GM18498 (cell line): ENCODE results near the gene KLRK1.
A peak's percentile ranks its signal among the peaks of the same experiment; 100 is the strongest.
"Not testable (repeated sequence)": the region's sequence is repeated elsewhere in the genome, so short reads cannot be mapped to it uniquely, and the experiment has no call there.

Source experiments
- ATAC-seq: cut with Tn5 transposase; IDR thresholded peaks from one replicate; pipeline ENCODE4 v1.9.1; 2021; ENCODE audit warnings: mild to moderate bottlenecking, moderate library complexity; ENCODE audit not compliant: unreplicated experiment

Gene KLRK1

GRCh38 chr12:10389904-10390303 lies at the start of gene KLRK1:
KLRK1 (minus strand) TSS chr12:10390041; CDS start chr12:10388810, 1,231 bp downstream.
- ATAC-seq = no peak

GRCh38 chr12:10437601-10438000 lies 47.8 kb upstream of the KLRK1 start:
- ATAC-seq = not testable (repeated sequence)

DNA sequence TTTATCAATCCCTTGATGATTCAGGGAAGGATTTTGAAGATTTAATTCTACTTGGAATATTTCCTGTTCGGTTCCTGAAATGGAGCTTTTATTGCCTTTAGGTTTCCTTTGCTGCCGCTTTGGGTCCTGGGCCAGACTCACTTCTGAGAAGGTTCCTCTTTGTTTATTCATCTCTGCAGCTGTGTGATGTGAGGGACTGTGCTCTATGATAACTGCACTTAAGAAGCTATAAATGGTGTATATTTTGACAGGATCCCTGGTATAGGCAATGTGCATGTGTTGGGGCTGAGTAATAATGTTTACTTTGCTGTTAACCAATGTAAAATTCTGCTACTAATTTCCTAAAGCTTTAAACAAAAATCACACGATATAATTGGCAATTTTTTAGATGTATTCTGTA lies 46.0 kb upstream of the KLRK1 start, which contains the start of gene KLRC2:
TSS of gene KLRC2 (minus strand) at position 195 of the 400 bp plus-strand sequence. CDS start at position 171, 24 bp downstream.
- not testable (repeated sequence) for ATAC-seq

DNA sequence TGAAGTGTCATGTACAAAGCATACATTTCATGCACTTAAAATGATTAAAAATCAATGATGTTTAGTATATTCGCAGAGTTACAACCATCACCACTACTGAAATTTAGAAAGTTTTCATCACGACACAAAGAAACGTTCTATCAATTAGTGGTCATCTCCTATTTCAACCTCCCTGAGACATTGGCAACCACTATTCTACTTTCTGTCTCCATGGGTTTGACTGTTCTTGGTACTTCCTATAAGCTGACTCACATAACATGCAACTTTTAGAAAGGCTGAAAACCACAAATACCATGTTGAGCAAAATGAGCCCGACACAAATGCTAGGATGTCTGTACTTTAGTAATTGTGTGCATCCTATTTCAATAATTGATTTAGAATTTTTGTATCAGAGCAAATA lies 40.8 kb upstream of the KLRK1 start:
- ATAC-seq = not testable (repeated sequence)

- not testable (repeated sequence) for ATAC-seq
These were observed 36.1 kb upstream of the KLRK1 start for GRCh38 chr12:10425938-10426337.

DNA sequence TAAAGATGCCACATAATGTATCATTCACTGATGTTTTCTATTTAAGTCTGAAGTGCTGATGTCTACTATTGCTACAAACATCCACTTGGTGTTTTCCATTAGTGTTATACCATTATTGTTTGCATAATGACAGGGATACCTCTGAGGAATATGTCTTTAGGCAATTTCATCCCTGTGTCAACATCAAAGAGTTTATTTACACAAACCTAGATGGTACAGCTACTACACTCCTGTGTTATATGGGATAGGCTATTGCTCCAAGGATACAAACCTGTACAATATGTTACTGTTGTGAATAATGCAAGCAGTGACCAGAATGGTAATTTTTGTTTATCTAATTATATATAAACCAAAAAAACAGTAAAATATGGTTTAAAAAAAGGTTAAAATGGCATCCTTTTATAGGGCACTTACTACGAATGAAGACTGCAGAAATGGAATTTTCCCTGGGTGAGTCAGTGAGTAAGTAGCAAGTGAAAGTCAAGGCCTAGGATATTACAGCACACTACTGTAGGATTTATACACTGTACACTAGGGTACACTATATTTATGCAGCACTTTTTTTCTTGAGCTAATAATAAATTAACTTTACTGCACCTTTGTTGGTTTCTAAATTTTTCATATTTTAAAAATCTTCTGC lies 34.5 kb upstream of the KLRK1 start:
- ATAC-seq = not testable (repeated sequence)

GRCh38 chr12:10422159-10422558 lies 32.3 kb upstream of the KLRK1 start:
- not testable (repeated sequence) for ATAC-seq

GRCh38 chr12:10420334-10420733 lies 30.5 kb upstream of the KLRK1 start, which contains the start of gene KLRC3:
KLRC3 (minus strand) TSS chr12:10420595; CDS start chr12:10420550, 45 bp downstream.
- ATAC-seq = not testable (repeated sequence)

- no peak for ATAC-seq
These were observed 19.6 kb upstream of the KLRK1 start, which contains the start of gene KLRC4 for GRCh38 chr12:10409392-10409791. KLRC4 (minus strand) TSS chr12:10409757; CDS start chr12:10409575, 182 bp downstream.

- ATAC-seq = no peak
These were observed 19.0 kb upstream of the KLRK1 start for GRCh38 chr12:10408842-10409241.

DNA sequence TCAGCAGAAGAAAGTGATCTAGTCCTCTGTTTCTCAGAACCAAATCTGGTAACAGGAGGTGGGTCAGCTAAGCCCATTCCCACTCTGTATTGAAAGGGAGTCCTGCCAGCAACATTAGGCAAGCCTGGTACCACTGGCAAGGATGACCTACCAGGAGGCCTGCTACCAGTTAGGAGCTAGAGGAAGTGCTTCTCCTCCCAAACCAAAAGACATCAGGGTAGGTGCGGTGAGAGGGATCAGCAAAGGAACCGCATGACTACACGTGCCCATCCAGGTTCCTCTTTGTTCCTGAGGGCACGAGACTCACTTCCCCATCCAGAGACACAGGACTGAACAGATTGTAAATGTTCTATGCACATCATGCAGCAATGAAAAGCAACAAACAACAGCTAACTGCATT lies 16.9 kb upstream of the KLRK1 start:
- ATAC-seq = no peak

- ATAC-seq = no peak
These were observed 15.5 kb upstream of the KLRK1 start for GRCh38 chr12:10405294-10405693.

- ATAC-seq = no peak
These were observed 15.0 kb upstream of the KLRK1 start for GRCh38 chr12:10404798-10405197.

DNA sequence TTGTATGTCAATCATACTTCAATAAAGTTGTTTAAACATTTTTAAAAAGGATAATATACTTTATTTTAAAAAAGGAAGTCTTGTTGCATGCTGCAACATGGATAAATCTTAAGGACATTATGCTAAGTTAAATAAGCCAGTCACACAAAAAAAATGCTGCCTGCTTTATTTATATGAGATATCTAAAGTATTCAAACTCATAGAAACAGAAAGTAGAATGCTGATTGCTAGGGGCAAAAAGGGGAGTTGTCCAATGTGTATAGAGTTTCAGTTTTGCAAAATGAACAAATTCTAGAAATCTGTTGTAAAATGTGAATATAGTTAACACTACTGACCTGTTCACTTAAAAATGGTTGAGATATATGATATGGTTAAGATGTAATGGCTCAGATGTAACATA lies 11.0 kb upstream of the KLRK1 start:
- no peak for ATAC-seq

- no peak for ATAC-seq
These were observed 8.3 kb upstream of the KLRK1 start for GRCh38 chr12:10398168-10398567.

GRCh38 chr12:10397296-10397695 lies 7.5 kb upstream of the KLRK1 start:
- ATAC-seq = no peak

DNA sequence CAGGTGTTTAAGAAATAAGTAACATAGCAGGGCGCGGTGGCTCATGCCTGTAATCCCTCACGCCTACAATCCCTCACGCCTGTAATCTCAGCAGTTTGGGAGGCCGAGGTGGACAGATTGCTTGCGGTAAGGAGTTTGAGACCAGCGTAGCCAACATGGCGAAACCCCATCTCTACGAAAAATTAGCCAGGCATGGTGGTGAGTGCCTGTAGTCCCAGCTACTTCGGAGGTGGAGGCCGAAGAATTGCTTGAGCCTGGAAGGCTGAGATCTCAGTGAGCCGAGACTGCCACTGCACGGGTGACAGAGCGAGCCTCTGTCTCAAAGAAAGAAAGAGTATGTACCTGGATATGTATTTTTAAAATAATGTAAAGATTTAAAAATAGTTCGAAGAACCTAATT lies 6.3 kb upstream of the KLRK1 start:
- not testable (repeated sequence) for ATAC-seq

- ATAC-seq = peak; percentile 69
These were observed 5.7 kb upstream of the KLRK1 start for GRCh38 chr12:10395390-10395998.

DNA sequence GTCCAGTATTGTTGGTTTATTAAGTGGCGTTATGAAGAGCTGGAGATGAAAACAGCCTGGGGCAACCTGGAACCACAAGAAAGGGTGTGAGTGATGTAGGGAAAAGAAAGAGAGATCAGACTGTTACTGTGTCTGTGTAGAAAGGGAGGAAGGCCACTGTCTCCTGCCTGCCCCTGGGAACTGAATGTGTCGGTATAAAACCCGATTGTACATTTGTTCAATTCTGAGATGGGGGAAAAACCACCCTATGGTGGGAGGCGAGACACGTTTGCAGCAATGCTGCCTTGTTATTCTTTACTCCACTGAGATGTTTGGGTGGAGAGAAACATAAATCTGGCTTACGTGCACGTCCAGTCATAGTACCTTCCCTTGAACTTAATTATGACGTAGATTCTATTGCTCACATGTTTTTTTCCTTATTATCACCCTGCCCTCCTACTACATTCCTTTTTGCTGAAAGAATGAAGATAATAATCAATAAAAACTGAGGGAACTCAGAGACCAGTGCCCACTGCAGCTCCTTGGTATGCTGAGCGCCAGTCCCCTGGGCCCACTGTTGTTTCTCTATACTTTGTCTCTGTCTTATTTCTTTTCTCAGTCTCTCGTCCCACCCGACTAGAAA lies 4.8 kb upstream of the KLRK1 start:
- ATAC-seq = not testable (repeated sequence)

GRCh38 chr12:10393291-10393690 lies 3.5 kb upstream of the KLRK1 start:
- no peak for ATAC-seq

- ATAC-seq = peak; percentile 84
These were observed 2.6 kb upstream of the KLRK1 start for GRCh38 chr12:10392394-10392930.
